Aorta (tissue), 5 donors: ENCODE results near the gene MXRA7. TPM values are rescaled to one million over a fixed set of nuclear protein-coding genes. Genes with fewer than 3 reads are reported as not detected.
"Not testable (repeated sequence)": the region's sequence is repeated elsewhere in the genome, so short reads cannot be mapped to it uniquely, and the experiment has no call there.

Experiments
- ATAC-seq: fragments of 200-7000 bp; cut with Tn5 transposase; one replicate; pipeline ENCODE4 v1.9.1; 2022; ENCODE audit warnings: moderate library complexity; ENCODE audit not compliant: low FRiP score
- DNase-seq, 2 donors: peaks; one replicate each; pipeline ENCODE4 v3.0.0-alpha.2; 2020
- H3K27ac ChIP-seq, 2 donors: one replicate each; pipeline ENCODE4 v1.5.1; 2013; ENCODE audit warnings: low read length in 2 of 2, mild to moderate bottlenecking in 2 of 2, moderate library complexity in 2 of 2, control low read depth in 1 of 2, inconsistent platforms in 1 of 2, low read depth in 1 of 2
- H3K27me3 ChIP-seq, 2 donors: one replicate each; pipeline ENCODE4 v1.6.1; 2013; ENCODE audit warnings: control low read depth in 1 of 2, low read length in 1 of 2, mild to moderate bottlenecking in 1 of 2, moderate library complexity in 1 of 2; ENCODE audit not compliant: insufficient read depth in 2 of 2, control insufficient read depth in 1 of 2
- H3K36me3 ChIP-seq, 2 donors: one replicate each; pipeline ENCODE4 v1.6.1; 2013; ENCODE audit warnings: control low read depth in 1 of 2, low read length in 1 of 2, mild to moderate bottlenecking in 1 of 2; ENCODE audit not compliant: insufficient read depth in 2 of 2, control insufficient read depth in 1 of 2
- H3K4me1 ChIP-seq, 2 donors: one replicate each; pipeline ENCODE4 v1.6.1; 2013; ENCODE audit warnings: low read length in 2 of 2, control low read depth in 1 of 2, mild to moderate bottlenecking in 1 of 2, moderate library complexity in 1 of 2; ENCODE audit not compliant: insufficient read depth in 2 of 2, control insufficient read depth in 1 of 2
- H3K4me3 ChIP-seq, 2 donors: one replicate each; pipeline ENCODE4 v1.5.1; 2013; ENCODE audit warnings: low read length in 2 of 2, control low read depth in 1 of 2, mild to moderate bottlenecking in 1 of 2
- H3K9me3 ChIP-seq: one replicate; pipeline ENCODE4 v1.6.1; 2013; ENCODE audit warnings: mild to moderate bottlenecking, low read length; ENCODE audit not compliant: control insufficient read depth
- WGBS, 2 donors: extraction: QIAGEN DNeasy Blood & Tissue Kit; methylation state at CpG; one replicate each; pipeline ENCODE4 v1.1.7; 2013; 5-methylcytosine and 5-hydroxymethylcytosine counted together
- intact Hi-C, 2 donors: fragments of 100-400 bp; cut with DNase I; formaldehyde crosslinking; loops; one replicate each; pipeline versions ENCODE4 v1.14.2 to v1.15.0; 2022
- polyA plus RNA-seq, 2 donors: library from polyadenylated mRNA; stranded (reverse); fragments of 200-250 nt; gene quantifications; one replicate each; pipeline ENCODE4 v1.2.3, GENCODE V29; 2013
- total RNA-seq, 2 donors: library from RNA; stranded (reverse); fragmentation: NEBNext Ultra II Directional; extraction: Animal tissue kit (Norgen Biotek cat#: 25700); gene quantifications; one replicate each; pipeline ENCODE4 v1.2.1, GENCODE V29; 2021
- donor health status: healthy with polysubstance abuse.
- donor health status: Bipolar disorder and iron deficiency.
- donor health status: DM: no; HTN: no; CAD: no.
- donor health status: DM: no; HTN: no; CAD: no.
- donor health status: DM: yes; HTN: yes; CAD: no.

MXRA7 gene
- total and polyA plus RNA-seq, 4 donors: 256 to 465 (median 310) TPM

GRCh38 chr17:76714822-76715495, 4.2 kb upstream of the MXRA7 start:
- Histone ChIP-seq H3K4me1 (no peaks in the 10 kb centered on the region), H3K27ac (no peak overlapping the region), H3K9me3 (no peaks in the 10 kb centered on the region)

DNA sequence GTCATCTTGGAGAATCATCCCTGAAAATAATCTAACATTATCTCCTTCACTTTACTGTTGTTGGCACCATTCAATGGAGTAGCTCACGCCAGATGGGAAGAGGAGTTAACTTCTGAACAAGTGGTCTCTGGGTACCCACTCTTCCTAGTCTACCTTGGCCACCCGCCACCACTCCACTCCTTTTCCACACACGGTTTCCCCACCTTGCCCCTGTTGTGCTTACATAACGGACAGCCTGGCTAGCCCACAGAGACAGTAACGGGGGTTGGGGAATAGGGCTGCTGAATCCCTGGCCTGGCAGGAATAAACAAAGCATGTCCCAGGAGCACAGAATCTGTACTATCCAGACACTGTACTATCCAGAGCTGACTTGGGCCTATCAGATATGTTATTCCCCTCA, 3.6 kb upstream of the MXRA7 start:
- H3K9me3 ChIP-seq: no peaks in the 10 kb centered on the region
- DNase-seq: no peak
- no peaks in the 10 kb centered on the region for H3K4me1 ChIP-seq
- 67 to 69% methylated on average over 5 of the region's 5 CpGs for WGBS, 2 donors
- no peak for ATAC-seq
- H3K4me3 ChIP-seq: no peak overlapping the region
- intact Hi-C loops: loop anchor here (2.0 to 10.0 kb wide), 3 partner anchors 26 to 190 kb away; no protein-coding TSS in a partner anchor
- H3K36me3 ChIP-seq: peaks cover 4 to 8% of the 10 kb centered on the region in 2 donors
- no peak overlapping the region for H3K27ac ChIP-seq
- H3K27me3 ChIP-seq: no peaks in the 10 kb centered on the region

More at GRCh38 chr17:76714822-76715495, 4.2 kb upstream of the MXRA7 start:
- 12 to 23% methylated on average over 4 of the region's 4 CpGs for WGBS, 2 donors
- no peak overlapping the region for H3K4me3 ChIP-seq
- DNase-seq: peak; percentile 82 to 91
- intact Hi-C loops: loop anchor here (2.0 to 10.0 kb wide), 4 partner anchors 26 to 190 kb away; no protein-coding TSS in a partner anchor
- ATAC-seq: peak; percentile 47
- no peaks in the 10 kb centered on the region for H3K27me3 ChIP-seq
- peaks cover 4 to 11% of the 10 kb centered on the region in 2 donors for H3K36me3 ChIP-seq

- no peaks in the 10 kb centered on the region for H3K27me3 ChIP-seq
- no peak overlapping the region for H3K4me3 ChIP-seq
- intact Hi-C loops: loop anchor here (2.0 to 10.0 kb wide), 3 partner anchors 25 to 189 kb away; no protein-coding TSS in a partner anchor
- H3K27ac ChIP-seq: no peak overlapping the region
- DNase-seq (peak in 1 of 2 donors; percentile 28), ATAC-seq (no peak)
- no peaks in the 10 kb centered on the region for H3K4me1 ChIP-seq
- peaks cover 2 to 8% of the 10 kb centered on the region in 2 donors for H3K36me3 ChIP-seq
- 90 to 91% methylated on average over 7 of the region's 7 CpGs for WGBS, 2 donors
- no peaks in the 10 kb centered on the region for H3K9me3 ChIP-seq
Measured at GRCh38 chr17:76713765-76714164, 3.0 kb upstream of the MXRA7 start.

GRCh38 chr17:76712321-76712720, 1.6 kb upstream of the MXRA7 start:
- DNase-seq, H3K27me3 ChIP-seq, H3K9me3 ChIP-seq, H3K4me1 ChIP-seq, H3K27ac ChIP-seq, H3K4me3 ChIP-seq, ATAC-seq, H3K36me3 ChIP-seq: not testable (repeated sequence)
- intact Hi-C loops: loop anchor here (10.0 kb wide), 2 partner anchors 158 to 188 kb away; no protein-coding TSS in a partner anchor
- 53 to 55% methylated on average over 7 of the region's 7 CpGs for WGBS, 2 donors

GRCh38 chr17:76709951-76710862, 558 bp downstream of the MXRA7 start:
- not testable (repeated sequence) for H3K36me3 ChIP-seq, H3K9me3 ChIP-seq, H3K4me1 ChIP-seq, H3K27me3 ChIP-seq
- intact Hi-C loops: loop anchor here (10.0 kb wide), 2 partner anchors 155 to 185 kb away; no protein-coding TSS in a partner anchor
- ATAC-seq (peak; percentile 56), DNase-seq (peak in 1 of 2 donors; percentile 78)
- H3K27ac ChIP-seq: peak overlapping the region; percentile 79 to 88
- 1% methylated on average over 36 to 50 of the region's 79 CpGs for WGBS, 2 donors
- peak overlapping the region; percentile 51 to 86 for H3K4me3 ChIP-seq

- WGBS, 2 donors: 2 to 9% methylated on average over 29 of the region's 29 CpGs
- Histone ChIP-seq H3K4me1 (peaks cover 2 to 3% of the 10 kb centered on the region in 2 donors), H3K36me3 (peaks cover 0 to 2% of the 10 kb centered on the region in 2 donors), H3K4me3 (peak overlapping the region; percentile 51 to 86), H3K27me3 (no peaks in the 10 kb centered on the region), H3K27ac (peak overlapping the region; percentile 79 to 88), H3K9me3 (no peaks in the 10 kb centered on the region)
- DNase-seq: peak; percentile 95 to 97
- intact Hi-C loops: no loop called here
- ATAC-seq: peak; percentile 90
Measured at GRCh38 chr17:76709077-76709950, 1.5 kb downstream of the MXRA7 start.

- no peaks in the 10 kb centered on the region for H3K27me3 ChIP-seq
- H3K9me3 ChIP-seq: no peaks in the 10 kb centered on the region
- WGBS, 2 donors: 30 to 32% methylated on average over 14 of the region's 14 CpGs
- intact Hi-C loops: no loop called here
- H3K4me3 ChIP-seq: no peak overlapping the region
- H3K36me3 ChIP-seq: no peaks in the 10 kb centered on the region
- DNase-seq (no peak), ATAC-seq (no peak)
- H3K4me1 ChIP-seq: peaks cover 2 to 3% of the 10 kb centered on the region in 2 donors
- H3K27ac ChIP-seq: peak overlapping the region; percentile 51 to 81
Measured at GRCh38 chr17:76707985-76708807, 2.6 kb downstream of the MXRA7 start.
